NCI-H345 (cell line): ENCODE results near the gene ZDHHC9.

Source experiments
- DNase-seq: peaks from one replicate; lab custom pipeline; 2025; lab: John Stamatoyannopoulos, UW

The ZDHHC9 gene

GRCh38 chrX:129763666-129764065, 80.0 kb downstream of the ZDHHC9 start:
- no peak for DNase-seq

DNA sequence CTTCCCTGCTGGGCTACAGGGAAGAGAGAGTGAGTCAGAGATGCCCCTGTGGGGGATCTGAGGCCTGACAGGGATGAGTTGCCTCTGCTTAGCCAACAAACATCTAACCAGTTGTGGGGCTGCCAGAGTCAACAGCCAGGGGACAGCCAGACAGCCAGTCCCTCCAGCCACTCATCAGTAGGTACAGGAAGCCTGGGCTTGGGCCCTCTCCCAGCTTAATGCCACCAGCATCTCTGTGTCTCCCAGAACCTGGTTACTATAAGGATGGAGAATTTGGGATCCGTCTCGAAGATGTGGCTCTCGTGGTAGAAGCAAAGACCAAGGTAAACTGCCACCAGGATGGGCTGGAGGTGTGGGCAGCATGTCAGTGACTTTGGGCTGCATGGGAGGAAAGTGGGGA, 81.2 kb downstream of the ZDHHC9 start:
- DNase-seq = no peak

DNA sequence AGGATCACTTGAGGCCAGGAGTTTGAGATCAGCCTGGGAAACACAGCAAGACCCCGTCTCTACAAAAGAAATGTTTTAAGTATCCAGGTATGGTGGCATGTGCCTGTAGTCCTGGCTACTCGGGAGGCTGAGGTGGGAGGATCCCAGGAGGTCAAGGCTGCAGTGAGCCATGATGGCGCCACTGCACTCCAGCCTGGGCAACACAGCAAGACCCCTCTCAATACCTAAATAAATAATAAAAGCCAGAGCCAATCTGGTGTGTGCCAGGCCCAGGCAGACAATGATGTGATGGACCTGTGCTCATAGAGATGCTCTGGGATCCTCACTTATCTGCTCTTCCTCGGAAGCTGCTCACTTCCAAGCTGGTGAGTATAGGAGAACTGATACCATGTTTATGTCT, 82.1 kb downstream of the ZDHHC9 start:
- no peak for DNase-seq

GRCh38 chrX:129760981-129761380, 82.7 kb downstream of the ZDHHC9 start:
- no peak for DNase-seq

GRCh38 chrX:129760155-129760554, 83.5 kb downstream of the ZDHHC9 start:
- no peak for DNase-seq

DNA sequence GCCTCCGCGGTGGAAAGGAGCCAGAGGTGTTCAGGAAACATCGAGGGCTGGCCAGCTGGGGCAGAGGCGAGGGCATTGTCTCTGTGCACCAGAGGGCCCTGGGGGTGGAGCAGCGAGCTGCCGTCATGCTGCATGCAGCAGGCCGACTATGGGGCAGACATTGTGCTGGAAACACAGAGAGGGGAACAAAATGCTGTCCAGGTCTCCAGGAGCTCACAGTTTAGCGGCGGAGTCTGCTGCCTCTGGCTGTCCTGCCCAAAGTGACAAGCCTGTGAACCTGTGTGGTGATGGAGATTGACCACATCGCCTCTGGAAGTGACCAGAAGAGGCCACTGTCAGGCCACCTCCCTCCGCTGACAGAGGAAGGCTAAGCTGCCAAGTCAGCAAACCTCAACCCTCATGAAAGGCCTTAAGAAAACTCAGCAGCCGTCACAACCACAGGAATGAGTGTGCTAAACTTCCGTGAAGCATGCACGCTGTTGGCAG, 84.1 kb downstream of the ZDHHC9 start:
- no peak for DNase-seq

- no peak for DNase-seq
These were observed 87.7 kb downstream of the ZDHHC9 start for GRCh38 chrX:129755779-129756650.

- DNase-seq = no peak
These were observed 89.3 kb downstream of the ZDHHC9 start for GRCh38 chrX:129754056-129755024.
